ENCODE measurements around the gene TNIP2. TPM values are rescaled to one million over a fixed set of nuclear protein-coding genes. Genes with fewer than 3 reads are reported as not detected.

TNIP2 gene
- total and polyA plus RNA-seq, 2 of the 8 experiments (the other 6 are each of a cell fraction or from before 2014, with no cell fraction given), result 23.7 to 37.7 TPM

DNA sequence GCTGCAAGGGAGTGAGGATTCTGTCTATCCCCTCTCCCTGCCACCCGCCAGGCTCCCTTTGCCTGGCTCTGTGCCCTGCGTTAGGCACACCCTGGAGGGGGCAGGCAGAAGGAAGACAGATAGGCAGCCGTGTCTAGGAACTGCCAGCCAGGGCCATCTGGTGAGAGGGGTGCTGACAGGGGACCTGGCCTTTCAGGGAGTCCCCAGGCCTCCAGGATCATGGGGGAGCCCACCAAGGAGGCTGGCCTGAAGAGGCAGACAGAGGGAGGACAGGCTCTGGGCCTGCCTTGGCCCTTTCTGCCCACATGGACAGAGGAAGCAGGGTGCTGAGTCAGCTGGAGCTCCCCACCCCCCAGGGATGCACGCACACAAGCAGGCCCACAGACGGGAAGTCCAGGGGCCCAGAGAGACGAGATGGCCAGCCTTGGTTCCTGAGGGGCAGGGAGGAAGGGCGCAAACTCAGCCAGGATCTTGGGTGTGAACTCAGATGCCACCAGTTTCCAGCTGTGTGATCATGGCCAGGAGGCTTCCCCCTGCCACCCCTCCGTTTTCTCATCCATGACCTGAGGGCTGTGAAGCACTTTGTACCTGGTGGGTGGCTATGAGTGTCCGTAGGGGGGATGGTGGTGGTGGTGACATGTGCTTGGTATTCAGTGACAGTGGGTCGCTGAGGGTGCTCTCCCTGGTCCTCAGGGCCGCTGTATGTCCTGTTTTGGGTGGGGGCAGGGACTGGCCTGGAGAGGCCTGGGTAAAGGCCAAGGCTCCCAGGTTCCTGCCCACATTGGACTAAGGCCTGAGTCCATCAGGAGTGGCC lies 38.6 kb upstream of the TNIP2 start (continued):
- TF ChIP-seq GABPA (IDR thresholded peaks at IDR 0.05; ENCODE audit: borderline replicate concordance, insufficient read depth, low read length) (no peak), RAD21 (IDR thresholded peaks at IDR 0.05 in 1 of 2, conservative IDR thresholded peaks at IDR 0.05 in 1 of 2; ENCODE audit: low read depth in 2 of 2, low read length in 2 of 2) (no peak), ZNF274 (IDR thresholded peaks at IDR 0.05; ENCODE audit: borderline replicate concordance, extremely low read depth, low read length) (no peak), POLR2AphosphoS5 (IDR thresholded peaks at IDR 0.05; ENCODE audit: low read depth, low read length) (no peak), TAF1 (IDR thresholded peaks at IDR 0.05; ENCODE audit: low read depth, low read length) (no peak), CBX8 (IDR thresholded peaks at IDR 0.05; ENCODE audit: borderline replicate concordance, low read depth, low read length) (no peak), TCF12 (IDR thresholded peaks at IDR 0.05; ENCODE audit: low read depth, low read length) (no peak)
